ENCODE measurements around the gene D2HGDH.
"Not testable (repeated sequence)": the region's sequence is repeated elsewhere in the genome, so short reads cannot be mapped to it uniquely, and the experiment has no call there.

The D2HGDH gene

GRCh38 chr2:241751152-241751551, 16.7 kb downstream of the D2HGDH start:
- DNase-seq = no peak

DNA sequence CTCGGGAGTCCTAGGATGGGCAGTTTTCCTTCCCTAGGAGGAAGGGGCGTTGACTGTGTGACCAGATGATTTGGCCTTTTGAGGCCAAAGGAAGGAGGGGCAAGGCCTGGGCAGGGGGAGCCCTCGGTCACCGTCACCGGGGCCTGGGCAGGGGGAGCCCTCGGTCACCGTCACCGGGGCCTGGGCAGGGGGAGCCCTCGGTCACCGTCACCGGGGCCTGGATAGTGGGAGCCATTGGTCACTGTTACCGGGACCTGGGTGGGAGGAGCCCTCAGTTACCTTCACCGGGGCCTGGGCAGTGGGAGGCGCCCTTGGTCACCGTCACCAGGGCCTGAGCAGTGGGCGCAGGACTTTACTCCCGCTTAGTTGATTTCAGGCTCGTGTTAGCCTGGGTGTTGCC, 17.3 kb downstream of the D2HGDH start:
- no peak for DNase-seq

GRCh38 chr2:241752253-241752652, 17.8 kb downstream of the D2HGDH start:
- no peak for DNase-seq

DNA sequence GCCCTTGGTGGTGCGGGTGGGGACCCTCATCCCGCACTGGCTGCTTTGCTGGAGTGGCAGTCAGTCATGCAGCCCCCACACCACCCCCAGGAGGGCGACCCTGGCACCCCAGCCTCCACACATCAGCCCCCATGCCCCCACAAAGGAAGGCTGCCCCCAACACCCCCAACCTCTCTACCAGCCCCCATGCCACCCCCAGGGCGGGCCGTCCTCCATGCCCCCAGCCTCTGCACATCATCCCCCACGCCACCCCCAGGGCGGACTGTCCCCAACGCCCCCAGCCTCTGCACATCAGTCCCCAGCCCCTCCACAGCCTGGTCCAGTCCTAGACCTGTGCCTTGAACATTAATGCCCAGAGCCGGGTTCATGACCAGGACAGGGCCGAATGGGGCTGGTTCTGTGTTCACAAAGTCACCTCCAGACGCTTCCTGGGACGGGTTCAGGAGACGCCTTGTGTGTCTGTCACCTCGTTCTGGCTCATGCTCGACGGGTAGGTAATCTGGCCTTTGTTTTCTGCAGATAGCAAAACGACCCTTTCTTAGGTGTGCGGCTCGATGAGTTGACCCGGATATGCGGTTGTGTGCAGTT, 18.4 kb downstream of the D2HGDH start:
- DNase-seq = no peak

GRCh38 chr2:241753493-241753892, 19.1 kb downstream of the D2HGDH start:
- no peak for DNase-seq

GRCh38 chr2:241754042-241754441, 19.6 kb downstream of the D2HGDH start:
- no peak for DNase-seq

- DNase-seq = no peak
Measured at GRCh38 chr2:241755166-241755565, 20.7 kb downstream of the D2HGDH start.

- no peak for DNase-seq
Measured at GRCh38 chr2:241755777-241756176, 21.3 kb downstream of the D2HGDH start.

- DNase-seq = no peak
Measured at GRCh38 chr2:241759067-241759807, 24.8 kb downstream of the D2HGDH start.

GRCh38 chr2:241759893-241760292, 25.5 kb downstream of the D2HGDH start:
- not testable (repeated sequence) for DNase-seq

- no peak for DNase-seq
Measured at GRCh38 chr2:241760301-241760771, 25.9 kb downstream of the D2HGDH start.

GRCh38 chr2:241762321-241762932, 28.0 kb downstream of the D2HGDH start:
- no peak for DNase-seq

DNA sequence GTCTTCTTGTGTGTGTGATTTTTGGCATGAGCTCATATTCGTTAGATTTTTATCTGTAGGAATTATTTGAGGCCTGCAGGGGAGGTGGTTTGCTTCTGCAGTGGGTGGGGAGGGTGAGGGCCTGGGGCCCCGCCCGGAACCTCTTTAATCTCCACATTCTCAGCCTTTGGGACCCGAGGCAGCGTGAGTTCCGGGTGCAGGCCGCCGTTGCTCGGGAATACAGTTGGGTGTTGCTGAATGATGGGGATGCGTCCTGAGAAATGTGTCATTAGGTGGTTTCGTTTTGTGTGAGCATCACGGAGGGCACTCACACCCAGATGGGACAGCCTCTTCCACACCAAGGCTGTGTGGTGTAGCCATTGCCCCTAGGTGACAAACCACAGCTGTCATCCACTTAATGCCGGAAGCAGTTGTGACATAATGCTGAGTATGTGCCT, 28.5 kb downstream of the D2HGDH start:
- no peak for DNase-seq

- DNase-seq = no peak
Measured at GRCh38 chr2:241763551-241764274, 29.3 kb downstream of the D2HGDH start.

DNA sequence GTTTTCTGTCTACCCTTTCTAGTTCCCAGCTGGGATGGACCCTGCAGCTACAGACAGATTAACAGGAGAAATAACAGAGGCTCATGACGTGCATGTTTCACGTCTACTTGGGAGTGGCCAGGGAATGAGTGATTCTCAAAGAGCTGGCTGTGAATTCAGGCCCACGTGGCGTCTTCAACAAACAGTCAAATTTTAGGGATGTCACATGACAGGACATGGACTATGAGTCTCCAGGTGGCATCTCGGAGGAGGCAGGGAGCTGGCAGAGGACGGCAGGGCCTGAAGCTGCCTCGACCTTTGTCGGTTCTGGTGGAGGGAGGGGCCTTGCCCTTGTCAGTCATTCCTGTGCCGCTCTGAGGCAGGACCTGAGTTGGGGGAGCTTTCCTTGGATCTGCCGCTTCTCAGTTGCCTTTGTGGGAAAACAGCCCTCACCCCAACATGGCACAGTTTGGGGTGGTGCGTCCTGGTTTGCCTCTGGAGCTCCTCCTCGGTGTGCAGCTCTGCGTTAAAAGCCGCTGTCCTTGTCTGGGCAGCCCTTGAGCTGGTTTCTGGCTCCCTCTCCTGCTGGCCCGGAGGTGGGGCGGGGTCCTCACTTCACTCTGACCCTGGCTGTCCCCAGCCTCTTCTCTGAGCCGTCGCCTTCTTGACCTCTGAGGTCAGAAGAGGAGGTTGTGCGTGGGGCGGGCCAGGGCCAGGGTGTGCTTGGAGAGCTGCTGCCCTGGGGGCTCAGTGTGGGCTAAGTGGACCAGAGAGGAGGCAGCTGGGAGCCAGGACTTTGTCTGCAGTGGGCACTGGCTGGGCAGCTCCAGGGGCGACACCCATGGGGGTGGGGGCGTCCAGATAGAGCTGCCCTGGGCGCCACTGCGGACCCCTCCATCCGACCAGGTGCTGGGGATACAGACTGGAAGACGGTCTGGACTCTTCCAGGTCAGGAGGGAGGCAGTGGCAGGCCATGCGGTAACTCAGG, 30.1 kb downstream of the D2HGDH start:
- no peak for DNase-seq

GRCh38 chr2:241767464-241768250, 33.2 kb downstream of the D2HGDH start:
- no peak for DNase-seq

DNA sequence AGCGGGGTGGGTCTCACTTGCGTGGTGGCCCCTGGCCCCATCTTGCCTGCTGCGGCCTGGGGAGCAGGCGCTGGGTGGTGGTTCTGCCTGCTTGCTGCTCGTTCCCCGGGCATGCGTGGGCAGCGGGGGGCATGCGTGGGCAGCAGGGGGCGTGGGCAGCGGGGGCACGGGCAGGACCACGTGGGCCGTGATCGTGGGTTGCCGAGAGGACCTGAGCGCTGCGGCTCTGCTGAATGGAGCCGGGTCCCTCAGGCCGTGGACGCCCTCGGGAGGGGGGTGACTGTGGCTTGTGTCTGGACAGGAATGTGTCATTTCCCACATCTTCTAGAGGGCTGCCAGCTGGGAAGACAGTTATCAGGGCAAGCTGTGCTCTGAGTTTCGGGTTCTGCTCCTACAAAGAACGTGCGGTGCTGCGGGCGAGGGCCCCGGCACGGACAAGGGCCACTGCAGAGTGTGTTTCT, 33.9 kb downstream of the D2HGDH start:
- no peak for DNase-seq

- no peak for DNase-seq
Measured at GRCh38 chr2:241768850-241769249, 34.4 kb downstream of the D2HGDH start.

- no peak for DNase-seq
Measured at GRCh38 chr2:241769819-241770184, 35.4 kb downstream of the D2HGDH start.

DNA sequence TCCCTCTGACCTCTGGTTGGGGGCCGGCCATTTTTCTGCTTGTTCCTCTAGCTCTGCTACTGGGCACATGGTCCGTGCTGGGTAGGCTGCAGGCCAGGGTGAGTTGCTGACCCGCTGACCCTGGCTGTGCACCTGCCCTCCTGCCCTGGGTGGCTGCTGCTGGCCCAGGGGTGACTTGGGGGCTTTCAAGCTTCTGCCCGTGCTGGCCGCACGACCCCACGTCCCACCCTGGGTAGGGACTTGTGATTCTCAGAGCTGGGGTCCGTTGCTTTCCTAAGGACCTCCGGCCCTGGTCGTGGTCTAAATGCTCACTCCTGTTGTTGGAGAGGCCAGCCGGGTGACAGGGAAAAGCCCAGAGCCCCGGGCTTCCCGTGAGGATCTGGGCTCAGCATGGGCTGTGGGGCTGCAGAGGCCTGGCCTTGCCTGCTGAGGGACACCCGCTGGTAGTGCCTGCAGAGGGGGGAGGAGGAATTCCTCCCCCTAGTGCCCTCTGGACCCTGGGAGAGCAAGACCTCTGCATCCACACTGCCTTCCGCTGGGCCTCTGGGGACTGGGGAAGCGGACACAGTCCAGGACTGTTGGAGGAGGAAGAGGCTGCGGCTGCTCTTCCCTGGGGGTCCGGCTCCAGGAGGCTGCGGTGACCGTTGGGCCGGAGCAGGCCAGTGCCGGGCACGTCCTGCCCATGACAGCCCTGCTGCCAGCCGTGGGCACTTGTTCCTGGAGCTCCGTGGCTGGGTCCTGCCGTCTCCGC, 35.9 kb downstream of the D2HGDH start:
- no peak for DNase-seq

GRCh38 chr2:241770936-241771285, 36.5 kb downstream of the D2HGDH start:
- no peak for DNase-seq

Measured in midbrain (tissue), 1 donor.